ENCODE data around the gene TNFRSF4. TPM values are rescaled to one million over a fixed set of nuclear protein-coding genes. Genes with fewer than 3 reads are reported as not detected.

TNFRSF4 gene
- total and polyA plus RNA-seq, 9 of the 15 experiments (the other 6 are each of a cell fraction or from before 2014, with no cell fraction given), result 0.07 to 0.44 (median 0.19) TPM; not detected in 5

- TF ChIP-seq RBM14 (IDR thresholded peaks at IDR 0.05; ENCODE audit: borderline replicate concordance, insufficient read depth, low read depth, low read length), result 0 out of 2 replicates have a peak, but pooled peaks have one; percentile 33
- no peak for TF ChIP-seq MXD1 (CRISPR knock-in tag; IDR thresholded peaks at IDR 0.05; ENCODE audit: borderline replicate concordance, poor library complexity, severe bottlenecking)
- TF ChIP-seq, protein P1, sequence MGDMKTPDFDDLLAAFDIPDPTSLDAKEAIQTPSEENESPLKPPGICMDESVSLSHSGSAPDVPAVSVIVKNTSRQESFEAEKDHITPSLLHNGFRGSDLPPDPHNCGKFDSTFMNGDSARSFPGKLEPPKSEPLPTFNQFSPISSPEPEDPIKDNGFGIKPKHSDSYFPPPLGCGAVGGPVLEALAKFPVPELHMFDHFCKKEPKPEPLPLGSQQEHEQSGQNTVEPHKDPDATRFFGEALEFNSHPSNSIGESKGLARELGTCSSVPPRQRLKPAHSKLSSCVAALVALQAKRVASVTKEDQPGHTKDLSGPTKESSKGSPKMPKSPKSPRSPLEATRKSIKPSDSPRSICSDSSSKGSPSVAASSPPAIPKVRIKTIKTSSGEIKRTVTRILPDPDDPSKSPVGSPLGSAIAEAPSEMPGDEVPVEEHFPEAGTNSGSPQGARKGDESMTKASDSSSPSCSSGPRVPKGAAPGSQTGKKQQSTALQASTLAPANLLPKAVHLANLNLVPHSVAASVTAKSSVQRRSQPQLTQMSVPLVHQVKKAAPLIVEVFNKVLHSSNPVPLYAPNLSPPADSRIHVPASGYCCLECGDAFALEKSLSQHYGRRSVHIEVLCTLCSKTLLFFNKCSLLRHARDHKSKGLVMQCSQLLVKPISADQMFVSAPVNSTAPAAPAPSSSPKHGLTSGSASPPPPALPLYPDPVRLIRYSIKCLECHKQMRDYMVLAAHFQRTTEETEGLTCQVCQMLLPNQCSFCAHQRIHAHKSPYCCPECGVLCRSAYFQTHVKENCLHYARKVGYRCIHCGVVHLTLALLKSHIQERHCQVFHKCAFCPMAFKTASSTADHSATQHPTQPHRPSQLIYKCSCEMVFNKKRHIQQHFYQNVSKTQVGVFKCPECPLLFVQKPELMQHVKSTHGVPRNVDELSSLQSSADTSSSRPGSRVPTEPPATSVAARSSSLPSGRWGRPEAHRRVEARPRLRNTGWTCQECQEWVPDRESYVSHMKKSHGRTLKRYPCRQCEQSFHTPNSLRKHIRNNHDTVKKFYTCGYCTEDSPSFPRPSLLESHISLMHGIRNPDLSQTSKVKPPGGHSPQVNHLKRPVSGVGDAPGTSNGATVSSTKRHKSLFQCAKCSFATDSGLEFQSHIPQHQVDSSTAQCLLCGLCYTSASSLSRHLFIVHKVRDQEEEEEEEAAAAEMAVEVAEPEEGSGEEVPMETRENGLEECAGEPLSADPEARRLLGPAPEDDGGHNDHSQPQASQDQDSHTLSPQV (IDR thresholded peaks at IDR 0.05), result peak; percentile 35; the same call in 1 of the 2 replicates
- TF ChIP-seq POLR2G (IDR thresholded peaks at IDR 0.05; ENCODE audit: low read depth, low read length), result 0 out of 2 replicates have a peak, but pooled peaks have one; percentile 4
- 0 out of 2 replicates have a peak, but pooled peaks have one; percentile 25 for TF ChIP-seq TGIF2 (CRISPR knock-in tag; IDR thresholded peaks at IDR 0.05)
- TF ChIP-seq ELF4 (CRISPR knock-in tag; IDR thresholded peaks at IDR 0.05), result no peak
- TF ChIP-seq ZBTB7A (IDR thresholded peaks at IDR 0.05; ENCODE audit: borderline replicate concordance, control insufficient read depth, low read depth, low read length), result peak; percentile 81
- peak; percentile 61; the same call in 1 of the 2 replicates for TF ChIP-seq ESRRA (IDR thresholded peaks at IDR 0.05; ENCODE audit: borderline replicate concordance, low read depth)
- peak; percentile 66 for TF ChIP-seq MTA2 (IDR thresholded peaks at IDR 0.05; ENCODE audit: low read depth)
Observed at GRCh38 chr1:1239614-1240347, 25.8 kb upstream of the TNFRSF4 start (continued).

Measured in K562 (cell line).